IPS-18c (cell line): ENCODE results near the gene RAET1G.
"Not testable (repeated sequence)": the region's sequence is repeated elsewhere in the genome, so short reads cannot be mapped to it uniquely, and the experiment has no call there.

ENCODE experiments used
- H3K4me3 ChIP-seq: 2 replicates; pipeline ENCODE4 v1.7.0; 2013; ENCODE audit warnings: low read depth, mild to moderate bottlenecking, low read length, moderate library complexity; ENCODE audit not compliant: insufficient read depth
- H3K9me3 ChIP-seq: one replicate; pipeline ENCODE4 v1.6.1; 2013; ENCODE audit warnings: mild to moderate bottlenecking, low read length, moderate library complexity; ENCODE audit not compliant: control insufficient read depth, insufficient read depth

RAET1G gene

DNA sequence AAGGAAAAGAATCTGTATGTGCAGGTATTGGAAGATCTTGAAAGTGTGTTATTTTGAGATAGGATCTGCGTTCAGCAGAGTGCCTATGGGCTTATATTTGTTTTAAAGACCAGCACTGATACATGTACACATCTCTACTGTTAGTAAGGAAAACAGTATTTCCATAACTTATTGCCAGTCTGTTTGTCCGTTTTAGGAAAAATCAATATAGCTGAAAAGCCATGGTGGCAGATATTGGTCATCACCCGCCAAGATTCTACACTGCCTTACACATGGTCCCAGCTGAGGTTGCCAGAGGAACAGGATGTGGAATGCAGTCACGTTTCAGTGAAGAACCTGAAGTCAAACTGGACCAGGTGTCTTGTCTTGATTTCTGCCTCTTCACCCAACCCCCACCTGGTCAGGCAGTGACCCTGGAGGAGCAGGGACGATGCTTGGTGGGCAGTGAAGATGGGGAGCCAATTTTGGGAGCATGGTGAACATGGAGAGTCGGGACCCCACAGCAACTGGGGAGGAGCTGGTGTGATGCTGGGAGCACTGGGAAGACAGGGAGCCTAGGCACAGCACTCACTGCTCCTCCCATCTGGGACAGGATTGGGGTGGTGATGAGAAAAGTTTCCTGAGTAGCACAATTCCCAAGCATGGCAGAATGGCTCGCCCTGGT lies 32.9 kb upstream of the RAET1G start:
- not testable (repeated sequence) for H3K9me3 ChIP-seq, H3K4me3 ChIP-seq

DNA sequence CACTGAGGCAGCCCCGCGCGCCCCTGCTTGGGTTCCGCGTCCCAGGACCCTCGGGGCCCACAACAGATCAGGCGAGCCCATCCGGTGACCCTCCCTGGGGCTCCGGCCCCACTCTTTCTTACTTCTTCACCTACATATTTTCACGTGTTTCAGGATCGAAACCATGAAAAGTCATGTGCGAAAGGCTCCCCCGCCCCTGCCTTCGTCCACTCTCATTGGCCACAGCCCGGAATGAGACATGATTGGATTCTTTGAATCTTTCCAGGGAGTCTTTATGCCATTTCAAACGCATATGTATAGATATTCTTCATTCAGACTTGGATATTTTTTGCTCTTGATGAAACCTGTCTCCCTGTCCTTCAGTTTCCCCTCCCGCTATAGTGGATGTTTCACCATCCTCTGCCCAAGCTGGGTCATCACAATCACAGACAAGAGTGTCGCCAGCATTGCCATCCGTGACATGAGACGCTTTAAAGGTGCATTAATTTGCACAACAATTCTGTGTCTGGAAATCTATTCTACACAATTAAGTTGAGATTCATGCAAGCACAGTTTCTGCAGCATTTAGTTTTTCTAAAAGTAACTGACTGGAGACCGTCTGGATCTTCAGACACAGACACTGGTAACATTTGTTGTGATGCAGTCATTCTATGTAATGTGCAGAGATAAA lies 32.2 kb upstream of the RAET1G start:
- H3K4me3 ChIP-seq, H3K9me3 ChIP-seq: not testable (repeated sequence)

DNA sequence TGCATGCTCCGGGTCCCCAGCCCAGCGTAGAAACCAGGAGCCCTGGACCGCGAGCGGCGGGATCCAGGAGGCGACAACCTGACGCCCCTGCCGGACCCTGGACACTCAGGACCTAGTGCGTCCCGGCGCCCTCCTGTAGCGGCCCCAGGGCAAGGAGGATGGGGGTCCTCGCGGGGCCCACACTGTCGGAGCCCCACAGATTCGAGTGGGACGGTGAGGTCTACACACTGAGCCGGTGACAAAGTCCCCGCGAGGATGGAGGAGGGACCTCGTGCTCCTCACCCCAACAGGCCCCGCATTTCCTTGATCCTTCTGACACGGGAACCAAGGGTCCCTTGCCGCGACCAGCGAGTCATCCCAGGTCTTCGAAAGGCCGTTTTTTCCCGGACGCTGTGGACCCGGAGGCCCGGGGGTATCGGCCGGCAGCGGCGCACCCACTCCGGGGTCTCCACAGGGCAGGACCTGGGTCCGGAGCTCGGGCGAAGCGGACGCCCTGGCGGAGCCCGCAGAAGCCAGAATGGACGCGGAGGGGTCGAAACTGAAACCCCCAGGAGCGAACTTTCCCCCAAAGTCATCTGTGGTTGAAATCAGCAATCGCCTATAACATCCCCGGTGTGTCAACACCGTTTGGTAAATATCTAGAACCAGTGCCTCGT lies 31.5 kb upstream of the RAET1G start:
- H3K4me3 ChIP-seq: not testable (repeated sequence)

DNA sequence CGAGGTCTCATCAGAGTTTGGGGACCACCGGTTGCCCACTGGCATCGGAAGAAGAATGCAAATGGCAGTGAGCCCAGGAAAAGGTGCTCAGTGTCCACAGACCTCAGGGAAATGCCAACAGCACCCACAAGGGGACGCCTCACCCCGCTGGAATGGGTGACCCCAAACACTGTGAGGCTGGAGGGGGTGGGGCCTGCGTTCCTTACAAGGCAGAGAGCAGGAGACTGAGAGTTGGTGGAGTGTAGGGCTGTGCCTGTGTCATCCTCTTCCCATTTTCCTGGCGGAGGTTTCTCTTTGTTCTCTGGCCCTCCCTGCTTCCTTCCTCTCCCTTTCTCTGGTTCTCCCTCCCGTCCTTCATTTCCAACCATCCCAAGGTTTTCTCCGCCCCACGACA lies 31.0 kb upstream of the RAET1G start:
- H3K9me3 ChIP-seq, H3K4me3 ChIP-seq: not testable (repeated sequence)

More for the DNA sequence above, 31.5 kb upstream of the RAET1G start:
- H3K9me3 ChIP-seq: not testable (repeated sequence)

DNA sequence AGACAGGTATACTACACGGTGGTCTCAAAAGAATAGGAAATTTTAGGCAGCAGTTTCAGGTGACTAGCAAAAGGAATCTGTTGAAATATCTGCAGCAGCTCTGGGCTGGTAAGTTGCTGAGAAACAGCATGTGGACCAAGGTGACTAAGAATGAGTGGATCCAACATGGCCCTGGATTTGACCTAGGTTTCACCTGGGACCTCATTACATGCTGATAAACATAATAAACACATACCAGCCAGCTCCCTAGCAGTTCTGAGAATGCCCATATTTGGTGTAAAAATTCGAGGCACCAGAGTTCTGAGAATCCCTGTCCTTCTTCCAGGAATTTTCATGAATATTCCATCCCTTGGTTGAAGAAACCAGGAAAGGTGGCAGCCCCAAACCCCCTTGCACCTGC lies 30.5 kb upstream of the RAET1G start:
- H3K4me3 ChIP-seq, H3K9me3 ChIP-seq: not testable (repeated sequence)

DNA sequence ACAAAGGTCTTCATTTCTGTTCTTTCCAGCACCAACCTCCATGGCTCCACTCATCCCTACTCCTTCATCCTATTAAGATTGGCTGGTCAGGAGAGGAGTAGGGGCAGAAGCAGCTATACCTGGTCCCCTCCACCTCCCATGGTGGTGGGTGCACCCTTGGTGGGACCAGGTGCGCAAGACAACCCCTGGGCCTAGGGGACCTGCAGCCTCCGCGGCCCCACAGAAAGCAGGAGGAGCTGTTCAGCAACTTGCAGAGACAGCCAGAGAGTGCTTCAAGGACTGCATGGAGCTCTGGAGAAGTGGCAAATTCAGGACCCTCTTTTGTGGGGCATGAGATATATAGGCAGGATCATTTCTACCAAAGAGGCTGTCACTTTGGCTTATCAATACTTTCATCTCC lies 28.7 kb upstream of the RAET1G start:
- Histone ChIP-seq H3K4me3 (no peak overlapping the region), H3K9me3 (no peaks in the 10 kb centered on the region)

DNA sequence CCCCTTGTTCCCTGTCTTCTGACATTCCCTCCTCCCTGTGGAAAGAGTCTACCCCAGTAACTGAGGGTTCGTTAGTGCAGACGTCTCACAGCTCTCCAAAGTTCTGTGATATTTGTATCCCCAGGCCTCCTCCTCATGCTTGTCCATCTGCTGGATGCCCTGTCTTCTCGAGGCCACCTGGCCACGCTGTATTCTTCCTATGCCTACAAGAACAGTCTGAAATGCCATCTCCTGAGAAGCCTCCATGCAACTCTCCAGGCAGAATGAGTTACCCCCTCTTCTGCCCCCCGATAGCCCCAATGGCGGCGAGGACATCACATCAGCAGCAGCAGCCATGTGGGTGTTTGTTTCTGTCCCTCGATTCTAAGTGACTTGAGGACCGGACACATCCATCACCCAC lies 28.2 kb upstream of the RAET1G start:
- no peaks in the 10 kb centered on the region for H3K9me3 ChIP-seq
- no peak overlapping the region for H3K4me3 ChIP-seq

DNA sequence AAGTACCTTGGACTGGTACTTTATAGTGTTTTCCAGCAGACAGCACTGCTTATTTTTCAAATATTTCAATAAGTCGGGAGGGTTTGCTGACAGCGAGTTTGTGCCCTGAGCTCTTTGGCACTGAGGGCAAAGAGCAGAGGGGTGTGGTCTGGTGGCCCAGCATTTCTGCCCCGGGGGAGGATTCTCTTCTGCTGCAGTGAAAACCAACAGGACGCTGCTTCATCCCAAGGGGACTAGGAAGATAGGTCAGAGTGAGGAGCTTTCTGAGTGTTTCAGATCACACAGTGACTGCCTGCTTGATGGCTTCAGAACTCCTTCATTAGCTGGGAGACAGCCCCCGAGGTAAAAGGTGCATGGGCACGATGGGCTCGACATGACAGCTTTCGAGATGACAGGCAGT lies 27.5 kb upstream of the RAET1G start:
- Histone ChIP-seq H3K9me3 (no peaks in the 10 kb centered on the region), H3K4me3 (no peak overlapping the region)

DNA sequence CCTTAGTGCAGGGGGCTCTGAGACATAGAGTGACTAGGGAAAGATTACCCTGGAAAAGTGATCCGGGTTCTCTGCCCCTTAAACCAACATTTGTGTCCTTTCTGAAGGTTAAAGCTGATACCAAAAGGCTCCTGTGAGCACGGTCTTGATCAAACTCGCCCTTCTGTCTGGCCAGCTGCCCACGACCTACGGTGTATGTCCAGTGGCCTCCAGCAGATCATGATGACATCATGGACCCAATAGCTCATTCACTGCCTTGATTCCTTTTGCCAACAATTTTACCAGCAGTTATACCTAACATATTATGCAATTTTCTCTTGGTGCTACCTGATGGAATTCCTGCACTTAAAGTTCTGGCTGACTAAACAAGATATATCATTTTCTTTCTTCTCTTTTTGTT lies 25.7 kb upstream of the RAET1G start:
- Histone ChIP-seq H3K4me3 (no peak overlapping the region), H3K9me3 (no peaks in the 10 kb centered on the region)

DNA sequence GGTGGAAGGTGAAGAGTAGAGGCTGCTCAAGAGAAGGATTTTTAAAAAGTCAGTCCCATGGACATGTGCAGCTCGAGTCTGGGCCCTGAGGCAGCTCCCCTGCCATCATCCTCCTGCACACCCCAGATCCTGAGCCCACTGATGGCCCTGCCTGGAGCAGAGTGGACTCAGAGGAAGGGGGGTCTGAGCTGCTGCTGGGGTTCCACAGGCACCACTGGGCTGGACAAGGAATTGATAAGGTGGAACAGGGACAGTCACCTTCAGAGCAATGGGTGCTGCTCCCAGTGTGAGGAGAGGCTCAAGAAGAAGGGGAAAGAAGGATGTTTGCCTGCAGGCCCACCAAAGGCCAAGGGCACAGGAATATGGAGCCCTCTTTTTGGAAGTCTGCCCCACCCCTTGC lies 25.1 kb upstream of the RAET1G start:
- Histone ChIP-seq H3K9me3 (no peaks in the 10 kb centered on the region), H3K4me3 (no peak overlapping the region)

DNA sequence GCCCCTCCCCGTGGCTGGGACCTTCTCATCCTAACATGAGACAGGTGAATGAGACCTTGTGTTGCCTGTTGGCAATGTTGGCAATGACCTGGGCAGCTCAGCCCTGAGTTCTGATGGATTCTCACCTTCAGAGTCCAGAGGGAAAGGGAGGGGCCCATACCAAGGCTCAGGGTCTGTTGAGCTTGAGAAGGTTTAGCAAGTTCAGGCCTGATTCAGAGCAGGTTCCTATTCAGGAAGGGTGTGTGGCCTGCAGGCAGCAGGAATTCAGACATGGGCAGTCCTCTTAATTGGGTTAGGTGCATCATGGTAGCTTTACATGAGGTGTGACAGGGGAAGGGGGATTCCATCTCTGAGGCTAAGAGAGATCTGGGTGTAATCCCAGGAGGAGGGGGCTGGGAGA lies 24.6 kb upstream of the RAET1G start:
- not testable (repeated sequence) for H3K9me3 ChIP-seq, H3K4me3 ChIP-seq

DNA sequence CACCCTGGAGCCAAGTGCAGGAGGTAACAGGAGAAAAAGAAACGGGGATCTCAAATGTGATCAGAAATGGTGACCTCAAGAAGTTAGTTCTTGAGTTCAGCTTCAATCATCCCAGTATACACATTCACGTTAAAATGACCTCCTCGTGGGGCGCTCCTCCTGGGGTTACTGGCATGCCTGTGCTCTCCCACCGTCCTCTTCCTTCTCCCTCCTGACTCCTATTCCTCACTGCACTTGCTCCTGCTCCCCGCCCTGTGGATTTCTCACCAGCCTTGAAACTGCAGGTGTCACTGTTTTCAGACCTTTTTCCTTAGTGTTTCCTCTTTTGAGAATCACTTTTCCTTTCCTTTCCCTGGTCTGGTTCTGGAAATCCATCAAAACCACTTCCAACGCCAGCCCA lies 23.7 kb upstream of the RAET1G start:
- H3K9me3 ChIP-seq: not testable (repeated sequence)

DNA sequence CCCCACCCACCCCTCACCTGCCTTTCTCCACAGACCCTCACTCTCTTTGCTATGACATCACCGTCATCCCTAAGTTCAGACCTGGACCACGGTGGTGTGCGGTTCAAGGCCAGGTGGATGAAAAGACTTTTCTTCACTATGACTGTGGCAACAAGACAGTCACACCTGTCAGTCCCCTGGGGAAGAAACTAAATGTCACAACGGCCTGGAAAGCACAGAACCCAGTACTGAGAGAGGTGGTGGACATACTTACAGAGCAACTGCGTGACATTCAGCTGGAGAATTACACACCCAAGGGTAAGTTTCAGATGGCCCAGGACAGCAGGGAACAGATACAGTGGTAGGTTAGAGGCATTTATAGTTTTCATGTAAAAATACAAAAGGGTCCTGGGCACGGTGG lies 22.4 kb upstream of the RAET1G start:
- not testable (repeated sequence) for H3K4me3 ChIP-seq, H3K9me3 ChIP-seq

More for the DNA sequence above, 23.7 kb upstream of the RAET1G start:
- H3K4me3 ChIP-seq: not testable (repeated sequence)

DNA sequence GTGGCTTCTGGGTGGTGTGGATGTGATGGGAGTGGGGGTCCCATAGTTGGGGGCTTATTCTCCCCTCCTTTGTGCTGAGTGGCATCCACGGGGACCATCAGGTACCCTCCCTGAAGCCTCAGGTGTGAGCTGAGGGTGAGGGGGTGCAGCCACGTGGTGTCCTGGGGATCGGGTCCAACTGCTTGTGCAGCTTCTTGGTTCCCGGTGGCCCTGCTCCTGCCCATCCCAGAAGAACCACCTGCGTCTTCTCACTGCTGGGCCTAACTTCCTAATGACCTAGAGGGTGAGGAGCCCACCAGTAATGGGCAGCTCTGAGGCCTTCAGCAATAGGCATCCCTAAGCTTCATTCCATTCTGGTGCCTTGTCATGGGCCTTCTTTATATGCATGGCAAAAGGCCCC lies 20.4 kb upstream of the RAET1G start:
- not testable (repeated sequence) for H3K4me3 ChIP-seq, H3K9me3 ChIP-seq

DNA sequence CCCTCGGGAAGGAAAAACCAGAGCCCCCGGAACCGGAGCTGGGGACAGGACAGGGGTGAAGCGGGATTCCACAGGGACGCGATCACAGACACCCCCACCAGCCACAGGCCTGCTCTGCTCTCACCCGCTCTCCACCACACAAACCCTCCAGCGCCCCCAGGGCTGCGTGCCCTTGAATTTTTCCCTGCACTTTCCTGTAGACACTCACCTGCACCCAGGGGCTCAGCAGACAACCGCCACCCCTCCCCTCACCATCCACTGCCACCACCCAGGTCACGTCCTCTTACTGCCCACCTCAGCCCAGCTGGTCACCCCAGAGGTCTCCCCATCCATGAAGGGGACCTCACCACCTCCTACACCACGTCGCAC lies 19.5 kb upstream of the RAET1G start:
- H3K9me3 ChIP-seq: peaks cover 2% of the 10 kb centered on the region
- H3K4me3 ChIP-seq: peak overlapping the region; percentile 61

DNA sequence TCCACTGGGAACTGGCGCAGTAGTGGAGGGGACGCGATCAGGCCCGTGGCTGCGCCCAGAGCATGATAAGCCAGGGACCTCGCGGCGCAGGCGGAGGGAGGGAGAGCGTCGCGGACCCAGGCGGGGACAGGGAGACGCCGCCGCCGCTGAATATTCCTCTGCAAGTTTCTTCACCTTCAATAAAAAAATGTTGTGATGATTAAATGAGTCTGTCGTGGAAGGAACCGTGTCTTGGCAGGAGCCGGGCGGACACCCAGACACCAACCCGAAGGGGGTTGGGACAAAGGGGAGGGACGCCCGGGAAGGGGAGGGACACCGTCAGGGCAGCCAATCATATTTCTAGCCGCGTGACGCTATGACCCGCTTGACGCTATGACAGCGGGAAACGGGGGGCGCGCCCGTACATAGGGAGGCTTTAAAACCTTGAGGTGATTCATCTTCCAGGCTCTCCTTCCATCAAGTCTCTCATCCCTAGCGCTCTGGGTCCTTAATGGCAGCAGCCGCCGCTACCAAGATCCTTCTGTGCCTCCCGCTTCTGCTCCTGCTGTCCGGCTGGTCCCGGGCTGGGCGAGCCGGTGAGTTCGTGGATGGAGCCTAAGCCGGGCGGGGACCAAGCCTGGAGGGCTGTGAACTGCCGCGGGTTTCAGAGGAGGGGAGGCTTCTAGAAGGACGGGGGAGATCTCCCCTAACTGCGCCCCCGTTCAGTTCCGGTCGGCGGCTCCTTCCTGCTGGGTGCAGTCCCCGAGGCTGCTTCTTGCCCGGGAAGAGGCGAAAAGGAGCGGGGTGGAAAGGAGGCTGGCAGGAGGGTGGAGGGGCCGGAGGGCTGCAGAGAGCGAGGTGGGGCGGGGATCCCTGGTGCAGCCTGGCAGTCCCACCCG lies 18.9 kb upstream of the RAET1G start, which contains the start of gene ULBP2:
ULBP2 (plus strand) TSS at position 432 of the 878 bp plus-strand sequence; CDS start at position 491, 59 bp downstream.
- Histone ChIP-seq H3K9me3 (peaks cover 2% of the 10 kb centered on the region), H3K4me3 (peak within 1 kb of the TSS; percentile 61)

DNA sequence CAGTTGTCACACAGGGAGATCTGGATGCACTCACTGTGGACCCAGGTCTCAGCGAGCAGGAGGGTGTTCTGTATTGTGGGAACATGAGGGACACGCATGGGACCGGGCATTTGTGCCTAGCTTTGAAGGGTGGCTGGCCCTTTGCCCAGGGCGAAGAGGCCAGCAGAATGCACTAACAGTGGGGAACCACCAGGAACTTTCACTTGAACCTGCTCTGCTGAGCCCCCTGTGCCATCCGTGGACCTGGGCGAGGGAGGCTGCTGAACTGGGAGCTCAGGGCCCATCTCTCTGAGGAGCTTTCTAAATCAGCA lies 17.7 kb upstream of the RAET1G start:
- H3K9me3 ChIP-seq: peaks cover 2% of the 10 kb centered on the region
- no peak overlapping the region for H3K4me3 ChIP-seq
